ENCODE measurements around the gene GAL3ST3. TPM values are rescaled to one million over a fixed set of nuclear protein-coding genes. Genes with fewer than 3 reads are reported as not detected.
A peak's percentile ranks its signal among the peaks of the same experiment; 100 is the strongest.

GAL3ST3 gene
- total and polyA plus RNA-seq, 10 of the 15 experiments (the other 5 are each of a cell fraction or from before 2014, with no cell fraction given) = 0.06 to 0.12 TPM; not detected in 8

GRCh38 chr11:66051766-66052663, 3.1 kb upstream of the GAL3ST3 start, which contains the start of gene SF3B2 (continued):
- TF ChIP-seq FOXM1 (IDR thresholded peaks at IDR 0.05; ENCODE audit: low read depth, low read length) (no peak), MYB (IDR thresholded peaks at IDR 0.05; ENCODE audit: borderline replicate concordance, low read depth, low read length) (no peak), KDM1A (IDR thresholded peaks at IDR 0.05; ENCODE audit: borderline replicate concordance) (no peak), SREBF2 (IDR thresholded peaks at IDR 0.05; ENCODE audit: low read length) (peak; percentile 65), HSF1 (IDR thresholded peaks at IDR 0.05; ENCODE audit: low read depth, low read length) (peak; percentile 43; the same call in 1 of the 2 replicates), NRF1 (conservative IDR thresholded peaks at IDR 0.05; ENCODE audit: low read depth, low read length) (peak; percentile 51), RELA (IDR thresholded peaks at IDR 0.05; ENCODE audit: borderline replicate concordance, partially characterized antibody) (peak; percentile 69), IKZF2 (IDR thresholded peaks at IDR 0.05) (peak in 1 of 2 experiments; percentile 19; a peak in 1 of 4 replicates), HDAC6 (IDR thresholded peaks at IDR 0.05; ENCODE audit: unreplicated experiment) (no peak), ATF7 (IDR thresholded peaks at IDR 0.05; ENCODE audit: low read depth) (no peak), MEF2A (IDR thresholded peaks at IDR 0.05; ENCODE audit: insufficient read depth, low read depth, low read length) (no peak), RB1 (IDR thresholded peaks at IDR 0.05; ENCODE audit: borderline replicate concordance) (peak; percentile 81; the same call in 1 of the 2 replicates), IKZF1 (conservative IDR thresholded peaks at IDR 0.05) (peak; percentile 98), SREBF1 (IDR thresholded peaks at IDR 0.05; ENCODE audit: low read length) (0 out of 2 replicates have a peak, but pooled peaks have one; percentile 15), GATAD2B (conservative IDR thresholded peaks at IDR 0.05; ENCODE audit: low read depth) (peak; percentile 89; the same call in 1 of the 2 replicates), E2F4 (IDR thresholded peaks at IDR 0.05; ENCODE audit: low read depth, low read length) (no peak), RFX5 (IDR thresholded peaks at IDR 0.05; ENCODE audit: low read depth, low read length) (peak; percentile 23; the same call in 1 of the 2 replicates), BRCA1 (IDR thresholded peaks at IDR 0.05; ENCODE audit: low read depth, low read length) (no peak), RELB (IDR thresholded peaks at IDR 0.05; ENCODE audit: low read depth) (peak; percentile 96)
- TF ChIP-seq, protein P1, sequence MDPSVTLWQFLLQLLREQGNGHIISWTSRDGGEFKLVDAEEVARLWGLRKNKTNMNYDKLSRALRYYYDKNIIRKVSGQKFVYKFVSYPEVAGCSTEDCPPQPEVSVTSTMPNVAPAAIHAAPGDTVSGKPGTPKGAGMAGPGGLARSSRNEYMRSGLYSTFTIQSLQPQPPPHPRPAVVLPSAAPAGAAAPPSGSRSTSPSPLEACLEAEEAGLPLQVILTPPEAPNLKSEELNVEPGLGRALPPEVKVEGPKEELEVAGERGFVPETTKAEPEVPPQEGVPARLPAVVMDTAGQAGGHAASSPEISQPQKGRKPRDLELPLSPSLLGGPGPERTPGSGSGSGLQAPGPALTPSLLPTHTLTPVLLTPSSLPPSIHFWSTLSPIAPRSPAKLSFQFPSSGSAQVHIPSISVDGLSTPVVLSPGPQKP (IDR thresholded peaks at IDR 0.05; ENCODE audit: low read depth, low read length) = peak; percentile 78
- TF ChIP-seq, protein P2, sequence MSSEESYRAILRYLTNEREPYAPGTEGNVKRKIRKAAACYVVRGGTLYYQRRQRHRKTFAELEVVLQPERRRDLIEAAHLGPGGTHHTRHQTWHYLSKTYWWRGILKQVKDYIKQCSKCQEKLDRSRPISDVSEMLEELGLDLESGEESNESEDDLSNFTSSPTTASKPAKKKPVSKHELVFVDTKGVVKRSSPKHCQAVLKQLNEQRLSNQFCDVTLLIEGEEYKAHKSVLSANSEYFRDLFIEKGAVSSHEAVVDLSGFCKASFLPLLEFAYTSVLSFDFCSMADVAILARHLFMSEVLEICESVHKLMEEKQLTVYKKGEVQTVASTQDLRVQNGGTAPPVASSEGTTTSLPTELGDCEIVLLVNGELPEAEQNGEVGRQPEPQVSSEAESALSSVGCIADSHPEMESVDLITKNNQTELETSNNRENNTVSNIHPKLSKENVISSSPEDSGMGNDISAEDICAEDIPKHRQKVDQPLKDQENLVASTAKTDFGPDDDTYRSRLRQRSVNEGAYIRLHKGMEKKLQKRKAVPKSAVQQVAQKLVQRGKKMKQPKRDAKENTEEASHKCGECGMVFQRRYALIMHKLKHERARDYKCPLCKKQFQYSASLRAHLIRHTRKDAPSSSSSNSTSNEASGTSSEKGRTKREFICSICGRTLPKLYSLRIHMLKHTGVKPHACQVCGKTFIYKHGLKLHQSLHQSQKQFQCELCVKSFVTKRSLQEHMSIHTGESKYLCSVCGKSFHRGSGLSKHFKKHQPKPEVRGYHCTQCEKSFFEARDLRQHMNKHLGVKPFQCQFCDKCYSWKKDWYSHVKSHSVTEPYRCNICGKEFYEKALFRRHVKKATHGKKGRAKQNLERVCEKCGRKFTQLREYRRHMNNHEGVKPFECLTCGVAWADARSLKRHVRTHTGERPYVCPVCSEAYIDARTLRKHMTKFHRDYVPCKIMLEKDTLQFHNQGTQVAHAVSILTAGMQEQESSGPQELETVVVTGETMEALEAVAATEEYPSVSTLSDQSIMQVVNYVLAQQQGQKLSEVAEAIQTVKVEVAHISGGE (CRISPR knock-in tag; IDR thresholded peaks at IDR 0.05) = no peak
